ENCODE data around the gene CMTM7. TPM values are rescaled to one million over a fixed set of nuclear protein-coding genes. Genes with fewer than 3 reads are reported as not detected.

The CMTM7 gene
- total and polyA plus RNA-seq, 2 of the 13 experiments (the other 11 are each of a cell fraction or from before 2014, with no cell fraction given), result 20.9 to 21.4 TPM

DNA sequence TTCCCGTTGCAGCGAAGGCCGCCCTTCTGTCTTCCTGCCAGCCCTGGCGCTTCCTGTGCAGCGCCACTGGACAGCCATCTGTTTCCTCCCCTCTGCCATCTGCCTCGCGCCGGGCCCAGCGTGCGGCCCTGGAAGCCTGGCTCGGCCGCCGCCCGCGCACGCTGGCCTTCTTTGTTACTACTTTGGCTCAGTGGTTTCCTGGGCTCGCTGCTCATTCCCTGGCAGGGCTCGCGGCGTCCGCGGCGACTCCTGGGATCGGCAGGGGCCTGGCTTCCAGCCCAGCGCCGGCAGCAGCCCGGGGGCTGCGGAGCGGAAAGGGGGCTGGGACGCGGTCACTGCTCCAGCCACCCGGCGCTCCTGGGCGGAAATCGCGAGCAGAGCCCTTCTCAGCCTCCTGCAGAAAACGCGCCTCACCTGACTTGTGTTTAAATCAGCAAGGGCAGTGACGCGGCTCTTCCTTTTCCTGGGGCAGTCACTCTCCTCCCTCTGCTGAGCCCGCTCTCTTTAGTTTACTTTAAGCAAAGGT lies 10.0 kb downstream of the CMTM7 start (continued):
- TF ChIP-seq, protein P1, sequence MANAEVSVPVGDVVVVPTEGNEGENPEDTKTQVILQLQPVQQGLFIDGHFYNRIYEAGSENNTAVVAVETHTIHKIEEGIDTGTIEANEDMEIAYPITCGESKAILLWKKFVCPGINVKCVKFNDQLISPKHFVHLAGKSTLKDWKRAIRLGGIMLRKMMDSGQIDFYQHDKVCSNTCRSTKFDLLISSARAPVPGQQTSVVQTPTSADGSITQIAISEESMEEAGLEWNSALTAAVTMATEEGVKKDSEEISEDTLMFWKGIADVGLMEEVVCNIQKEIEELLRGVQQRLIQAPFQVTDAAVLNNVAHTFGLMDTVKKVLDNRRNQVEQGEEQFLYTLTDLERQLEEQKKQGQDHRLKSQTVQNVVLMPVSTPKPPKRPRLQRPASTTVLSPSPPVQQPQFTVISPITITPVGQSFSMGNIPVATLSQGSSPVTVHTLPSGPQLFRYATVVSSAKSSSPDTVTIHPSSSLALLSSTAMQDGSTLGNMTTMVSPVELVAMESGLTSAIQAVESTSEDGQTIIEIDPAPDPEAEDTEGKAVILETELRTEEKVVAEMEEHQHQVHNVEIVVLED (CRISPR knock-in tag; IDR thresholded peaks at IDR 0.05; ENCODE audit: borderline replicate concordance), result peak; percentile 40; the same call in 1 of the 2 replicates
- TF ChIP-seq KDM4B (CRISPR knock-in tag; IDR thresholded peaks at IDR 0.05), result no peak
- TF ChIP-seq ARNT (IDR thresholded peaks at IDR 0.05), result no peak
- peak; percentile 59; the same call in 1 of the 2 replicates for TF ChIP-seq TBX2 (CRISPR knock-in tag; IDR thresholded peaks at IDR 0.05; ENCODE audit: borderline replicate concordance)
- TF ChIP-seq ZNF33A (CRISPR knock-in tag; IDR thresholded peaks at IDR 0.05; ENCODE audit: borderline replicate concordance), result no peak
- no peak for TF ChIP-seq ZSCAN12 (CRISPR knock-in tag; IDR thresholded peaks at IDR 0.05)
- TF ChIP-seq ZNF549 (CRISPR knock-in tag; IDR thresholded peaks at IDR 0.05), result no peak
- no peak for TF ChIP-seq MEF2D (CRISPR knock-in tag; IDR thresholded peaks at IDR 0.05)
- TF ChIP-seq SYNCRIP (IDR thresholded peaks at IDR 0.05; ENCODE audit: insufficient read depth, low read depth, low read length), result no peak
- TF ChIP-seq, protein P2, sequence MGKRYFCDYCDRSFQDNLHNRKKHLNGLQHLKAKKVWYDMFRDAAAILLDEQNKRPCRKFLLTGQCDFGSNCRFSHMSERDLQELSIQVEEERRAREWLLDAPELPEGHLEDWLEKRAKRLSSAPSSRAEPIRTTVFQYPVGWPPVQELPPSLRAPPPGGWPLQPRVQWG (CRISPR knock-in tag; IDR thresholded peaks at IDR 0.05; ENCODE audit: borderline replicate concordance, low read depth), result no peak
- TF ChIP-seq, protein P3, sequence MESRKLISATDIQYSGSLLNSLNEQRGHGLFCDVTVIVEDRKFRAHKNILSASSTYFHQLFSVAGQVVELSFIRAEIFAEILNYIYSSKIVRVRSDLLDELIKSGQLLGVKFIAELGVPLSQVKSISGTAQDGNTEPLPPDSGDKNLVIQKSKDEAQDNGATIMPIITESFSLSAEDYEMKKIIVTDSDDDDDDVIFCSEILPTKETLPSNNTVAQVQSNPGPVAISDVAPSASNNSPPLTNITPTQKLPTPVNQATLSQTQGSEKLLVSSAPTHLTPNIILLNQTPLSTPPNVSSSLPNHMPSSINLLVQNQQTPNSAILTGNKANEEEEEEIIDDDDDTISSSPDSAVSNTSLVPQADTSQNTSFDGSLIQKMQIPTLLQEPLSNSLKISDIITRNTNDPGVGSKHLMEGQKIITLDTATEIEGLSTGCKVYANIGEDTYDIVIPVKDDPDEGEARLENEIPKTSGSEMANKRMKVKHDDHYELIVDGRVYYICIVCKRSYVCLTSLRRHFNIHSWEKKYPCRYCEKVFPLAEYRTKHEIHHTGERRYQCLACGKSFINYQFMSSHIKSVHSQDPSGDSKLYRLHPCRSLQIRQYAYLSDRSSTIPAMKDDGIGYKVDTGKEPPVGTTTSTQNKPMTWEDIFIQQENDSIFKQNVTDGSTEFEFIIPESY (CRISPR knock-in tag; IDR thresholded peaks at IDR 0.05), result peak; percentile 5; the same call in 1 of the 2 replicates
- TF ChIP-seq ZNF557 (CRISPR knock-in tag; IDR thresholded peaks at IDR 0.05), result no peak; the same call in 1 of the 2 replicates
- TF ChIP-seq, protein P4, sequence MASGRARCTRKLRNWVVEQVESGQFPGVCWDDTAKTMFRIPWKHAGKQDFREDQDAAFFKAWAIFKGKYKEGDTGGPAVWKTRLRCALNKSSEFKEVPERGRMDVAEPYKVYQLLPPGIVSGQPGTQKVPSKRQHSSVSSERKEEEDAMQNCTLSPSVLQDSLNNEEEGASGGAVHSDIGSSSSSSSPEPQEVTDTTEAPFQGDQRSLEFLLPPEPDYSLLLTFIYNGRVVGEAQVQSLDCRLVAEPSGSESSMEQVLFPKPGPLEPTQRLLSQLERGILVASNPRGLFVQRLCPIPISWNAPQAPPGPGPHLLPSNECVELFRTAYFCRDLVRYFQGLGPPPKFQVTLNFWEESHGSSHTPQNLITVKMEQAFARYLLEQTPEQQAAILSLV (CRISPR knock-in tag; IDR thresholded peaks at IDR 0.05; ENCODE audit: borderline replicate concordance), result no peak; the same call in 1 of the 2 replicates
- TF ChIP-seq, protein P5, sequence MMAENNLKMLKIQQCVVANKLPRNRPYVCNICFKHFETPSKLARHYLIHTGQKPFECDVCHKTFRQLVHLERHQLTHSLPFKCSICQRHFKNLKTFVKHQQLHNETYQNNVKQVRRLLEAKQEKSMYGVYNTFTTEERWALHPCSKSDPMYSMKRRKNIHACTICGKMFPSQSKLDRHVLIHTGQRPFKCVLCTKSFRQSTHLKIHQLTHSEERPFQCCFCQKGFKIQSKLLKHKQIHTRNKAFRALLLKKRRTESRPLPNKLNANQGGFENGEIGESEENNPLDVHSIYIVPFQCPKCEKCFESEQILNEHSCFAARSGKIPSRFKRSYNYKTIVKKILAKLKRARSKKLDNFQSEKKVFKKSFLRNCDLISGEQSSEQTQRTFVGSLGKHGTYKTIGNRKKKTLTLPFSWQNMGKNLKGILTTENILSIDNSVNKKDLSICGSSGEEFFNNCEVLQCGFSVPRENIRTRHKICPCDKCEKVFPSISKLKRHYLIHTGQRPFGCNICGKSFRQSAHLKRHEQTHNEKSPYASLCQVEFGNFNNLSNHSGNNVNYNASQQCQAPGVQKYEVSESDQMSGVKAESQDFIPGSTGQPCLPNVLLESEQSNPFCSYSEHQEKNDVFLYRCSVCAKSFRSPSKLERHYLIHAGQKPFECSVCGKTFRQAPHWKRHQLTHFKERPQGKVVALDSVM (CRISPR knock-in tag; IDR thresholded peaks at IDR 0.05), result peak; percentile 40; the same call in 1 of the 2 replicates
- peak; percentile 56; the same call in 1 of the 2 replicates for TF ChIP-seq ZNF337 (CRISPR knock-in tag; IDR thresholded peaks at IDR 0.05; ENCODE audit: borderline replicate concordance, low read depth)
- TF ChIP-seq ZNF772 (CRISPR knock-in tag; IDR thresholded peaks at IDR 0.05), result peak; percentile 61; the same call in 1 of the 2 replicates
- TF ChIP-seq ZNF552 (CRISPR knock-in tag; IDR thresholded peaks at IDR 0.05; ENCODE audit: borderline replicate concordance), result no peak
- TF ChIP-seq FOXA1 (IDR thresholded peaks at IDR 0.05), result no peak
- 0 out of 2 replicates have a peak, but pooled peaks have one; percentile 5 for TF ChIP-seq FOXA1 (CRISPR knock-in tag; IDR thresholded peaks at IDR 0.05)
- 0 out of 2 replicates have a peak, but pooled peaks have one; percentile 62 for TF ChIP-seq ZNF563 (CRISPR knock-in tag; IDR thresholded peaks at IDR 0.05)
- peak; percentile 90 for TF ChIP-seq SRY (CRISPR knock-in tag; IDR thresholded peaks at IDR 0.05)
